Uterus (tissue), 2 donors: ENCODE measurements around the gene BABAM2.

Experiments
- POLR2A ChIP-seq, 2 donors: fragments of 450-650 bp; IDR thresholded peaks; one replicate each; pipeline ENCODE4 v1.6.1; 2016; ENCODE audit warnings: antibody characterized with exemption in 2 of 2, mild to moderate bottlenecking in 1 of 2, moderate library complexity in 1 of 2
- TF ChIP-seq, protein P1 (sequence below), 4 experiments: fragments of 200-600 bp in 2 of 4; fragments of 450-650 bp in 2 of 4; sonication (generic) in 2 of 4; IDR thresholded peaks; one replicate each; pipeline ENCODE4 v1.5.1; 2016 to 2019; ENCODE audit warnings: antibody characterized with exemption in 4 of 4, mild to moderate bottlenecking in 2 of 4, moderate library complexity in 1 of 4

- TF ChIP-seq, protein P1, sequence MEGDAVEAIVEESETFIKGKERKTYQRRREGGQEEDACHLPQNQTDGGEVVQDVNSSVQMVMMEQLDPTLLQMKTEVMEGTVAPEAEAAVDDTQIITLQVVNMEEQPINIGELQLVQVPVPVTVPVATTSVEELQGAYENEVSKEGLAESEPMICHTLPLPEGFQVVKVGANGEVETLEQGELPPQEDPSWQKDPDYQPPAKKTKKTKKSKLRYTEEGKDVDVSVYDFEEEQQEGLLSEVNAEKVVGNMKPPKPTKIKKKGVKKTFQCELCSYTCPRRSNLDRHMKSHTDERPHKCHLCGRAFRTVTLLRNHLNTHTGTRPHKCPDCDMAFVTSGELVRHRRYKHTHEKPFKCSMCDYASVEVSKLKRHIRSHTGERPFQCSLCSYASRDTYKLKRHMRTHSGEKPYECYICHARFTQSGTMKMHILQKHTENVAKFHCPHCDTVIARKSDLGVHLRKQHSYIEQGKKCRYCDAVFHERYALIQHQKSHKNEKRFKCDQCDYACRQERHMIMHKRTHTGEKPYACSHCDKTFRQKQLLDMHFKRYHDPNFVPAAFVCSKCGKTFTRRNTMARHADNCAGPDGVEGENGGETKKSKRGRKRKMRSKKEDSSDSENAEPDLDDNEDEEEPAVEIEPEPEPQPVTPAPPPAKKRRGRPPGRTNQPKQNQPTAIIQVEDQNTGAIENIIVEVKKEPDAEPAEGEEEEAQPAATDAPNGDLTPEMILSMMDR (IDR thresholded peaks at IDR 0.05) = no peak
- TF ChIP-seq POLR2A (IDR thresholded peaks at IDR 0.05) = no peak
Measured at GRCh38 chr2:28148000-28148399, 257.5 kb downstream of the BABAM2 start.
